Right ventricle myocardium inferior (tissue), 1 donor: ENCODE measurements around the gene SORD. TPM values are rescaled to one million over a fixed set of nuclear protein-coding genes. Genes with fewer than 3 reads are reported as not detected.
A peak's percentile ranks its signal among the peaks of the same experiment; 100 is the strongest.
"Not testable (repeated sequence)": the region's sequence is repeated elsewhere in the genome, so short reads cannot be mapped to it uniquely, and the experiment has no call there.

Experiments
- ATAC-seq: fragments of 200-7000 bp; cut with Tn5 transposase; one replicate; pipeline ENCODE4 v1.9.1; 2020; ENCODE audit warnings: mild to moderate bottlenecking, moderate library complexity
- DNase-seq: peaks from one replicate; pipeline ENCODE4 v3.0.0; 2021; ENCODE audit errors: missing footprints
- intact Hi-C: fragments of 100-400 bp; cut with DNase I; formaldehyde crosslinking; loops from one replicate; pipeline ENCODE4 v1.11.0; 2022
- total RNA-seq: library from RNA; stranded (reverse); fragmentation: NEBNext Ultra II Directional; extraction: Animal tissue kit (Norgen Biotek cat#: 25700); gene quantifications from one replicate; pipeline ENCODE4 v1.2.1, GENCODE V29; 2021
- donor health status: DM: no; HTN: yes; CAD: no; lungs with severe emphysema.

Gene SORD
- total RNA-seq, 1 donor from 2014 or later = 11.2 TPM

- DNase-seq, intact Hi-C loops, ATAC-seq: not testable (repeated sequence)
Observed at GRCh38 chr15:45020222-45020900, 2.6 kb upstream of the SORD start.

- ATAC-seq, DNase-seq, intact Hi-C loops: not testable (repeated sequence)
Observed at GRCh38 chr15:45020901-45021259, 2.1 kb upstream of the SORD start.

- ATAC-seq = no peak
- DNase-seq = no peak
- intact Hi-C loops = no loop called here
Observed at GRCh38 chr15:45021348-45021747, 1.6 kb upstream of the SORD start.

GRCh38 chr15:45023659-45024225 is 747 bp downstream of the SORD start:
- ATAC-seq = peak; percentile 30
- intact Hi-C loops = no loop called here
- DNase-seq = no peak

GRCh38 chr15:45024649-45025048 is 1.7 kb downstream of the SORD start:
- intact Hi-C loops, ATAC-seq, DNase-seq: not testable (repeated sequence)

- DNase-seq, intact Hi-C loops, ATAC-seq: not testable (repeated sequence)
Observed at GRCh38 chr15:45025627-45026026, 2.6 kb downstream of the SORD start.

GRCh38 chr15:45026651-45027190 is 3.7 kb downstream of the SORD start:
- intact Hi-C loops = no loop called here
- no peak for DNase-seq
- ATAC-seq = no peak

- ATAC-seq (no peak), DNase-seq (no peak)
- intact Hi-C loops = no loop called here
Observed at GRCh38 chr15:45027220-45027619, 4.2 kb downstream of the SORD start.

GRCh38 chr15:45030743-45031142 is 7.7 kb downstream of the SORD start:
- DNase-seq (no peak), ATAC-seq (no peak)
- intact Hi-C loops = no loop called here

- DNase-seq, intact Hi-C loops, ATAC-seq: not testable (repeated sequence)
Observed at GRCh38 chr15:45031522-45032028, 8.6 kb downstream of the SORD start.

GRCh38 chr15:45032501-45032900 is 9.5 kb downstream of the SORD start:
- DNase-seq, ATAC-seq, intact Hi-C loops: not testable (repeated sequence)

- DNase-seq, ATAC-seq, intact Hi-C loops: not testable (repeated sequence)
Observed at GRCh38 chr15:45034087-45034486, 11.1 kb downstream of the SORD start.

GRCh38 chr15:45034600-45035375 is 11.8 kb downstream of the SORD start:
- not testable (repeated sequence) for ATAC-seq, DNase-seq
- intact Hi-C loops = loop anchor here (5.0 kb wide), 1 partner anchor 67 kb away; no protein-coding TSS in a partner anchor

GRCh38 chr15:45036812-45037781 is 14.1 kb downstream of the SORD start:
- ATAC-seq (peak; percentile 87), DNase-seq (peak; percentile 87)
- intact Hi-C loops = loop anchor here (5.0 kb wide), 1 partner anchor 70 kb away; no protein-coding TSS in a partner anchor

GRCh38 chr15:45037936-45038335 is 14.9 kb downstream of the SORD start:
- no peak for ATAC-seq
- intact Hi-C loops = loop anchor here (5.0 kb wide), 1 partner anchor 71 kb away; no protein-coding TSS in a partner anchor
- no peak for DNase-seq

- intact Hi-C loops, ATAC-seq, DNase-seq: not testable (repeated sequence)
Observed at GRCh38 chr15:45040396-45040795, 17.4 kb downstream of the SORD start.

GRCh38 chr15:45041538-45041937 is 18.5 kb downstream of the SORD start:
- DNase-seq, ATAC-seq, intact Hi-C loops: not testable (repeated sequence)

GRCh38 chr15:45042859-45043258 is 19.9 kb downstream of the SORD start:
- ATAC-seq, DNase-seq, intact Hi-C loops: not testable (repeated sequence)
